CD4-positive, alpha-beta T cell treated with Interferon gamma for 1 hour (primary cell): ENCODE results near the gene DLGAP3.
A peak's percentile ranks its signal among the peaks of the same experiment; 100 is the strongest.

Source experiments
- DNase-seq: peaks from one replicate; pipeline ENCODE4 v3.0.0-alpha.2; 2020

The DLGAP3 gene

GRCh38 chr1:34865573-34865972 lies 63.9 kb downstream of the DLGAP3 start:
- DNase-seq = no peak

DNA sequence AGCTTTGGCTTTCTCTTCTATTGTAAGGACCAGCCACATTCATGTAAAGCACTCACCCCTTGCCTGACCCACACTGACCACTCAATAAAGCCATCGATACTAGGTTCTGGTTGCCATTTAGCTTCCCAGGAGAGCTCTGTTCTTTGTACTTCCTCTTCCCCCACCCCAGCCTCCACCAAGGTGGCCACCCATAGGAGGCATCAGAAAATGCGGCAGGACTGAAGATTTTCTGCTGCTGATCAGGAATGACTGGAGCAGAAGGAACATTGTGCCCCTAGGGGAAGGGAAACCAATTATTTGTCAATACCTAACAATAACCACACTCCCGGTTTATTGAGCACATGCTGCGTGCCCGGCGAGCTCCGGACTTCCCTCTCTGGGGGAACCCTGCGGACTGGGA lies 64.7 kb downstream of the DLGAP3 start:
- DNase-seq = no peak

DNA sequence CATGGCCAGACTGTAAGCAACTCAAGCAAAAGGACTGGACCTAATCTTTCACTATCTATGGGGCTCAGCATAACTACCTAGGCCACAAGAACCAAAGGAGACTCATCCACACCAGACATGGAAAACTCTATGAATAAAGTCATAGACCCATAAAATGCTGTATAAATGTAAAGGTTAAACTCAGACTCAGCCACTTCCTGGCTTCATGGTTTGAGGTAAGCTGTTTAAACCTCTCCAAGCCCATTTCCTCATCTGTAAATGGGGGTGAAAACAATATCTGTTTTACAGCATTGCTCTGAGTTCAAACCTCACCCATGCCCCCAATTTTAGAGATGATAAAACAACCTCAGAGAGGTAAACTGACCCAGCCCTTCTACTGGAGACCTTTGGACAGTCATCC lies 65.9 kb downstream of the DLGAP3 start:
- DNase-seq = no peak

- peak; percentile 90 for DNase-seq
Measured at GRCh38 chr1:34859446-34860200, 69.8 kb downstream of the DLGAP3 start, which contains the start of gene SMIM12. Gene SMIM12 (minus strand): TSS chr1:34859749. CDS start chr1:34855977, 3,772 bp downstream.

GRCh38 chr1:34858901-34859445 lies 70.5 kb downstream of the DLGAP3 start:
- peak; percentile 7 for DNase-seq

- DNase-seq = no peak
Measured at GRCh38 chr1:34856697-34857096, 72.8 kb downstream of the DLGAP3 start.

DNA sequence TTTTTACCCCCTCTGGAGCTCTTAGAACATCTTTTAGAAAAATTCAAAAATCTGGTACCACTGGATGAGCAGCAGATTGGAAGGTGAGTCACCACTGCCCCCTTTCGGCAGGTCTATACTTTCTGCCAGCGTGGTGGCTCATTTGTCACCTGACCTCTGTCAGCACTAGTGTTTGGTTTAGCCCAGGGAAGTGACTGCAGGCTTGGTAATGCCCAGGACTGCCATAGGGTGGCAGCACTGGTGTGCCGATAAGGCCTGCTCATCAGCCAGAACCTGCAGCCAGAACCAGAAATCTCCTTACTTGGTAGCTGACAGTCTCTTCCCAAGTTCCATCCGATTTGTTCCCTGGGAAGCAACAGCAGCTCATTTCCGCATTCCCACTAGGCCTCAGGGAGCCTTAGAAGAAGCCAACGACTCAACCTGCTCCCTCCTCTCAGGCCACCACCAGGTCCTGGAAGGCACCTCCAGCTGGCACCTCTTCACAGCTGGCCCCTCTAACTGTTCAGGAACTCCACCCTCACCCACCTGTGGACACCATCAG lies 76.7 kb downstream of the DLGAP3 start:
- peak; percentile 90 for DNase-seq

GRCh38 chr1:34851431-34852105 lies 77.9 kb downstream of the DLGAP3 start:
- no peak for DNase-seq

- no peak for DNase-seq
Measured at GRCh38 chr1:34850382-34850781, 79.1 kb downstream of the DLGAP3 start.

- no peak for DNase-seq
Measured at GRCh38 chr1:34847094-34847493, 82.4 kb downstream of the DLGAP3 start.

GRCh38 chr1:34846265-34846664 lies 83.2 kb downstream of the DLGAP3 start:
- DNase-seq = no peak

DNA sequence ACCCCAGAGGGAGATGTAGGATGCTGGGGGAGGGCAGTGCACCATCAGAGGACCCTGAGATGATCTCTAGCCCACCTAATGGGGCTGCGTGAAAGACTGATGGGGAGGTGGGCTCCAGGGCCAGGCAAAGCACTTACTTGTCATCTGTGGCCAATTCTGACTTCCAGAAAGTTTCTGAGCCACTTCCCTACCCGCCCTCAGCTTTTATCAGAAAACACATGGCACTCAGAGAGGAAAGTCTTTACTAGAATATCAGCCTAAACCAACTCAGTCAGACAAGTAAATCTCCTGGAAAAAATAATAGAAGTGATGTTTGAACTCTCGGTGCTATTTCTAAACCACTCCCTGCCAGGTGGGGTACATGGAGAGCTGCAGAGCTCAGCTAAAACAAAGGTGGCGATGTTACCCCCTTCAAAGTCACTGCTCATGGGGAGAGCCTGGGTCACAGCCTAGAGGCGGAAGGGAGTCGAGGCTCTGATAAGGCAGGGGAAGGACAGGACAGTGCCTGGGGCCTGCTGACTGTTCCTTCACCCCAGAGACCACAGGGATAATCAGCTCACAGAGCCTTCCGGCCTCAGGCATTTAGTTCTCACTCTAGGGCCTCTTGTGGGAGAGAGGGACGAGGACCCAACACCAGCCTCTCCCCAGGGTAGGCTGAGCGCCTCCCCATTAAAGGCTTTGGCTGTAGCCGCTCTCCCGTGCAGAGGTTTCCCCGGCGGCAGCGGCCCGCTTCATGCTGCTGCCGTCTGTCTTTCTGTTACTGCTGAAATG lies 84.1 kb downstream of the DLGAP3 start:
- DNase-seq = no peak

DNA sequence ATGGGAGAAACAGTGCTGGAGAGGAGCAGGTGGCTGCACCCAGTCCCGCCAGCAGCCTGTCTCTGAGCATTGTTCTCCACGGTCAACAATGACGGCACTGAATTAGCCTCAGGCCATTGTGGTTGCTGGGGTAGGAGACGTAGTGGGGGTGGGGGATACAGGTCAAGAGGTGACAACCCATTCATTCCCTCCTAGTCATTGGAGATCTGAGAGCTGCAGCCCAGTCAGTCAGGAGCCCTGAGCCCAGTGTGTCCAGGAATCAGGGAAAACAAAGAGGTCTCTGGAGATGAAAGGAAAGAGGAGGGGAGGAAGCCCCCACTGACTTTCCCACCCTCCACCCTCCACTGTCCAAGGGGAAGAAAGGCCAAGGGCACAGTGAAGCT lies 85.2 kb downstream of the DLGAP3 start:
- no peak for DNase-seq

DNA sequence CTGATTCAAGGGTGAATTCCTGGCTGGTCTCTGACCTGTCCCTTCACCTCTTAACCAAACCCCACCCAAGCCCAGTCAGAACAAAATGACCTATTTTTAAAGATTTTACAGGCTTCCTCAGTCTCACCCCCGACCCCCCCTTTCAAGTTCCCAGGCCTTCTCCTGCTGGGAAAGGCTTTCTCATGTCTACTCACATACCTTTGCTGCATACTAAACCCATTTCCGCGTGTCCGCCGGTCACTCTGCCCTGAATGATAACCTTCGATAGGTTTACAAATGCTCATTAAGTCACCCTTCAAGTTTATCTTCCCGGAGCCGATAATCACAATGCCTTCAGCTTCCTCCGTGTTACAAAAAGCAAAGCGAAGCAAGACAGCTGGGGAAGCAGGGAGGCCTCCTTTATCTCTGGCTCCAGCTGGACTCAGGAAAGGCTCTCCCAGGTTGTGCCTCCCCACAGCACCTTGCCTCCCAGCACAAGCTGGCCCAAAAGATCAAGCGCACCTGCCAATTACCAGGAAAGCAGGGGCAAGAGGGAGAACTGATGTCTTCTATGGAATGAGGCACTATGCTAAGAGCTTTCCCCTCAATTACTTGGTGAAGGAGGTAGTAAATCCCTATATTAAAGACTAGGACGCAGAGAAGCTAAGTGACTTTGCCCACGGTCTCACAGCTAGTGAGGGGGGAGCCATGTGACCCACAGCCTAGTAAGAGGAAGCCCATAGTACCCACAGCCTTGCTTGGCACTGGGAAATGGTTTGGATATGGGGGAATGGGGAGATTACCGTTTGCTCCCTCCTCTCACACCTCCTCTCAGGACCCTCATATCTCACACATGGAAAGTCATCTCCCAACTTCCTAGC lies 85.8 kb downstream of the DLGAP3 start:
- no peak for DNase-seq

- no peak for DNase-seq
Measured at GRCh38 chr1:34842952-34843371, 86.5 kb downstream of the DLGAP3 start.

GRCh38 chr1:34842073-34842472 lies 87.4 kb downstream of the DLGAP3 start:
- no peak for DNase-seq

DNA sequence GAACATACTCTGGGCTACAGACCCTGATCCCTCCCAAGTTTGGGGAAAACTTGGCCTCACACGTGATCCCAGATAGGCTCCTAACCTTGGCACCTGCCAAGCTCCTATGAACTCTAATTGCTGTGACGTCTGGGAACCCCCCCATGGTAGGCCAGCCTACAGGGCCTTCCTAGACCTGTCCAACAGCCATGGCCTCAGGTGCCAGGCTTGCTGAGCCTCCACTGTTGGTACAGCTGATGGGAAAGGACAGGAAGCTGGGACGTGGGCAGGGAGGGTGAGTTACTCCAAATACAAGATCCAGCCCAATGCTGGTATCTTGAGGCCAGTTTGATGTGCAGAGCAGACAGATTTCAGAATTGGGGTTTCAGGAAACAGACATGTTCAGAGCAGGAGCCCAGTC lies 89.0 kb downstream of the DLGAP3 start:
- no peak for DNase-seq

DNA sequence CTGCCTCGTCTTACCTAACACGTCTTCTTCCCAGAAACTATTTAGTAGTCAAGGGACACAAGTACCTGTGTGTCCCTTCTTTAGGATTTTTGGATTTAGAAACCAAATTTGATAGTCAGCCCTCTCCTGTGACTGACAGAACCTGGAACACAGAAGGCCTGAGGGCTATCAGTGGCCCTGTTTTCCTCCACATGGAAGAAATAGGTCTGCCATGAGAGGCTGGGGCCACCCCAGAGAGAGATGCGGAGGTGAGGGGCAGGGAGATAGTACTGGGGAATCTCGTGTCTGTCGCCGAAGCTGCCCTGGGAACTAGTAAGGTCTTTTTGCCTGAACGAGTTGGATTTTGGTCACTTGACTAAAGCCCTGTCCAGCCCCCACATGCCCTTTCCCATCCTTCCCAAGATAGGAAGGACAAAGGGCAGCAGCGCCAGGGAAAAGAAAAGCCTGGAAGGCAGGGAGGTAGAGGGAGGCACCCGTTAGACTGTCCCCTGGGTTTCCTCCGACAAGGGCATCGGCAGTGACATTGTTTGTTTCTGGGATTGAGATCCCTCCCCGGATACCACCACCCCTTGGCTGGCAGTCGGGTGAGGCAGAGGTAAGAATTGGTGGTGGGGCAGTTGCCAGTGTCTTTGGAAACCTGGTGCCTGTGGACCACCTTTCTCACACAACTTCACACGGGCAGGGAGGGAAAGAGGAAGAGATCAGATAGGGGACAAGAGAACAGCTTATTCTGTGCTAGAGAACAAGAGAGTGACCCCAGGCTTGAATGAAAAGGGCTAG lies 89.7 kb downstream of the DLGAP3 start:
- no peak for DNase-seq

GRCh38 chr1:34833711-34834110 lies 95.7 kb downstream of the DLGAP3 start:
- no peak for DNase-seq

DNA sequence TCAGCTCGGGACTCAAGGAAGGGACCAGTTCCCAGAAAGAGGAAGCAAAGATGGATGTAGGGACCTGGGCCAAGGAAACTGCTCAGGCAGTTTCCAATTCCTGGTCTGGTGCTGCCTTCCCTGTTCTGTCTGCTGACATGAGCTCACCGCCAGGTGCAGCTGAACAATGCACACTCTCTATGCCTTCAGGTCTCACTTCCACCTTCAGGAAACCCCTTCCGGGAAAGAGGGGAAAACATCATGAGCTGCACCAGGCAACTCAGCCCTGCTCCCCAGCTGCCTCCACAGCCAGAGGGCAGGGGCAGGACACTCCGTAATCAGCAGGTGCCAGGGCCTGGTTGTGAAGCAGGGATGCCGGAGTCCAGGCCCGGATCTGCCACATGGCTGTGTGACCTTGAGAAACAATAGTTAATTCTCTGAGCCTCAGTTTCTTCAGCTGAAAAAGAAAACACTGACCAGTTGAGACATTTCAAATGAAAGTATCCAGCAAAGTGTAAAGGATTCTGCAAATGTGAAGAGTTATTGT lies 97.7 kb downstream of the DLGAP3 start:
- DNase-seq = no peak

DNA sequence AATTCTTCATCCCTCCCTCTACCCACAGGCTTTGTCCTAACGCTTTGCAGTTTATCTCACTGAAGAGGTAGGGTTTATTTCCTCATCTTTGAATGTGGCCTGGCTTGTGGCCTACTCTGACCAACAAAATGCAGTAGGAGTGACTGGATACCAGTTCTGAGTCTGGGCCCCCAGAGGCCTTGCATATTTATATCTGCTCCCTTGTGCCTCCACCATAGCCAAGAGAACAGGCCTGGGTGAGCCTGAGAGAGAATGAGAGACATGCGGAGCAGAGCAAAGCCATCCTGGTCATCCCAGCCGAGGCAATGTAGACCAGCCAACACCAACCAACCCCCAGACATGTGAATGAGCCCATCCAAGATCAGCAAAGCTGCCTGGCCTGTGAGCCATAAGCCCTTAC lies 100.2 kb downstream of the DLGAP3 start:
- no peak for DNase-seq
